C4-2B (cell line): ENCODE results near the gene RPL6.

ENCODE experiments used
- H3K27ac ChIP-seq: fragments of 450-650 bp; 2 replicates; pipeline ENCODE4 v1.5.1; 2017
- CTCF ChIP-seq: fragments of 450-650 bp; conservative IDR thresholded peaks from 2 replicates; pipeline ENCODE4 v1.5.1; 2017; ENCODE audit warnings: mild to moderate bottlenecking
- ZFX ChIP-seq: fragments of 450-650 bp; IDR thresholded peaks from 2 replicates; pipeline ENCODE4 v1.6.1; 2017

RPL6 gene

GRCh38 chr12:112367965-112368364, 41.4 kb downstream of the RPL6 start:
- TF ChIP-seq ZFX = no peak
- no peak for TF ChIP-seq CTCF
- H3K27ac ChIP-seq = no peak overlapping the region

- H3K27ac ChIP-seq = no peak overlapping the region
Observed at GRCh38 chr12:112362310-112362709, 47.1 kb downstream of the RPL6 start.

GRCh38 chr12:112361271-112361670, 48.1 kb downstream of the RPL6 start:
- no peak overlapping the region for H3K27ac ChIP-seq

More at GRCh38 chr12:112362310-112362709, 47.1 kb downstream of the RPL6 start:
- no peak for TF ChIP-seq ZFX
- no peak for TF ChIP-seq CTCF

GRCh38 chr12:112359290-112359689, 50.1 kb downstream of the RPL6 start:
- TF ChIP-seq CTCF (no peak), ZFX (no peak)
- H3K27ac ChIP-seq = no peak overlapping the region

More at GRCh38 chr12:112361271-112361670, 48.1 kb downstream of the RPL6 start:
- no peak for TF ChIP-seq ZFX
- TF ChIP-seq CTCF = no peak

GRCh38 chr12:112357214-112357613, 52.2 kb downstream of the RPL6 start:
- no peak for TF ChIP-seq ZFX
- TF ChIP-seq CTCF = no peak
- no peak overlapping the region for H3K27ac ChIP-seq
